ENCODE measurements around the gene RACGAP1.

Gene RACGAP1

DNA sequence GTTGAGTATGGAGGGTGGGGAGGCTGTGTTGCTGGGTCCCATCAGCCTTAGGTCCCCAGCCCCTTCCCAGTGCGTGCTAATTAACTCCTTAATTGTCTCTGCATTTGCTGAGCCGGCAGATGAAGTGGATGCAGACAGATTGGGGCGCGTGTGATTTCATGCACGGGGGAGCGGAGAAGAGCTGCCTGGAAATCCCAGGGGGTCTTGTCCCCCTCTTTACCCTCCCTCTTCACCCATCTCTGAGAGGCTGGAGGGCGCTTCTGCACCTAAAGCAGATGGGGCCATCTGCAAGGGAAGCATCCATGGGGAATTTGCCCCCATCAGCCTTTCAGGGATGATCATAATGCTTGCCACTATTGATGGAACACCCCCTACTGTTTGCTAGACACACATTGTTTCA, 27.7 kb upstream of the RACGAP1 start:
- no peak overlapping the region for H3K23ac ChIP-seq (ENCODE audit: low read depth, low read length, poor library complexity)
- no peak overlapping the region for H4K8ac ChIP-seq (ENCODE audit: low read depth, low read length)
- H3K27ac ChIP-seq (replicated peaks; ENCODE audit: low read length) = no peak overlapping the region
- H3K4me3 ChIP-seq (ENCODE audit: low read length in 2 of 2) = no peak overlapping the region
- no peak overlapping the region for H3K9ac ChIP-seq (ENCODE audit: low read depth, low read length, poor library complexity)
- H2BK120ac ChIP-seq (ENCODE audit: low read depth, low read length) = no peak overlapping the region
- H2AFZ ChIP-seq (ENCODE audit: low read length) = no peak overlapping the region
- peaks cover 1% of the 10 kb centered on the region for H3K79me1 ChIP-seq (ENCODE audit: low read depth, low read length)
- no peak overlapping the region for H3K14ac ChIP-seq (ENCODE audit: low read length)
- no peak overlapping the region for H3K4ac ChIP-seq (ENCODE audit: low read length)
- DNase-seq (ENCODE audit: low spot score) = no peak
- no peak overlapping the region for H2BK5ac ChIP-seq (ENCODE audit: low read length)
- H4K91ac ChIP-seq (ENCODE audit: low read depth, low read length, poor library complexity) = no peak overlapping the region
- peaks cover 0 to 46% (median 21%) of the 10 kb centered on the region in 3 experiments for H3K27me3 ChIP-seq (ENCODE audit: control insufficient read depth in 3 of 3, insufficient read depth in 3 of 3, low read depth in 1 of 3, low read length in 3 of 3)
- H3K4me2 ChIP-seq (ENCODE audit: insufficient read depth, low read length, poor library complexity, severe bottlenecking) = no peak overlapping the region
- H2BK15ac ChIP-seq (ENCODE audit: low read length) = no peak overlapping the region
- H3K9me3 ChIP-seq (replicated peaks in 1 of 2; ENCODE audit: control insufficient read depth in 2 of 2, insufficient read depth in 1 of 2, low read depth in 1 of 2, low read length in 2 of 2) = no peaks in the 10 kb centered on the region
- no peak overlapping the region for H2AK5ac ChIP-seq (ENCODE audit: low read depth, low read length)
- no peak overlapping the region for H2BK12ac ChIP-seq (ENCODE audit: low read length)
- H3K4me1 ChIP-seq (ENCODE audit: control insufficient read depth in 2 of 2, insufficient read depth in 1 of 2, low read depth in 1 of 2, low read length in 2 of 2) = peaks cover 17 to 20% of the 10 kb centered on the region in 2 donors
- no CpG with 5 or more reads among the region's 7 CpGs for WGBS, 2 donors (ENCODE audit: extremely low coverage in 2 of 2, insufficient read length in 2 of 2, insufficient replicate concordance in 1 of 2)
- no peaks in the 10 kb centered on the region for H3K36me3 ChIP-seq (replicated peaks in 1 of 2; ENCODE audit: control insufficient read depth in 2 of 2, insufficient read depth in 2 of 2, low read length in 2 of 2)
- no peak overlapping the region for H3K18ac ChIP-seq (ENCODE audit: low read length)

DNA sequence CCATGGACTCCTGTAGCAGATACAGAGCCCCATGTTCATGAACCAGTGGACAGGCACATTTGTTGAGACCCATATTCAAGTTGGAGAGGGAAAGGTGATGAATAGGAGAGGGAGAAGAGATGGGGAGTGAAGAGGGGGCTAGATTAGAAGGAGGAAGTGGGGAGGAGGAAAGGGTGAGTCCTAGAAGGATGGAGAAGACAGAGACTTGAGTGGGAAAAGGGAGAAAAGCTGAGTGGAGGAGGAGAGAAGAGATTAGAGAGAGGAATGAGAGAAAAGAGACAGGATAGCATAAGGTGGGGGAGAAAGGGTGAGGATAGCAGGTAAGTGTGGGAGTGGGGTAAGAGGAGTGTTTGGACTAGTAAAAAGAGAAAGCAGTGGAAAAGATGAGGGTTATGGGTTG, 27.2 kb upstream of the RACGAP1 start:
- H3K4me3 ChIP-seq (ENCODE audit: low read length in 2 of 2) = no peak overlapping the region
- H2AFZ ChIP-seq (ENCODE audit: low read length) = no peak overlapping the region
- H3K27me3 ChIP-seq (ENCODE audit: control insufficient read depth in 3 of 3, insufficient read depth in 3 of 3, low read depth in 1 of 3, low read length in 3 of 3) = peaks cover 0 to 50% (median 21%) of the 10 kb centered on the region in 3 experiments

DNA sequence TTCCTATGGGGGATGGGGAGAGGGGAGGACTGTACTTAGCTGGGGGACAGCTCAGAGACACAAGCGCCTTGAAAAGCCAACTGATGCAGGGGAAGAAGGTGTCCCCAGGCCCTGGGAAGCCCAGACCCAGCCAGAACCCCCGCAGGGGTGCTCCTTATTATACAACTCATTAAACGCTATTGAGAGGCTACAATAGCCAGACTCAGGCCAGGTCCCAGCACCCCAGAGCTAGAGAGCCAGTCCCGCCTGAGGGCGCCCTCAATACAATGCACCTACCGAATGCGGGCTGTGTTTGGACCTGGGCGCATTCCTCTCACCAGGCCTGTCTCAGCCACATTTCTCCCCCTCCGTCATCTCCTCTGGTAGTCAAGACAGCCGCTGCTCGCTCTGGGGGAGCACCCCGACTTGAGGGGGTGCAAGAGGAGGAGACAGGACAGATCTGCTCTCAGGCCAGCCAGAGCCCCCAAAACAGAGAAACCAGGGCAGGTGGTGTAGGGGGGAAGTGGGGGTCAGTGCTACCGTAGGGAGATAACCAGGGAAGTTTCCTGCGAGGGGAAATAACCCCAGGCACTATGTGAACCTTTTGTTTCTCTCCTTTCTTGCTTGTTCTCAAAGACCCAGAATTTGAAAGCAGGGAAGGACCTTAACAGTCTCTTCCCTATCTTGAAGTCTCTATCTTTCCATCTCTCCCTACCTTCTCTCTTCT, 26.0 kb upstream of the RACGAP1 start:
- DNase-seq (ENCODE audit: low spot score) = no peak
- Histone ChIP-seq H3K27me3 (ENCODE audit: control insufficient read depth in 3 of 3, insufficient read depth in 3 of 3, low read depth in 1 of 3, low read length in 3 of 3) (peaks cover 0 to 45% (median 11%) of the 10 kb centered on the region in 3 experiments), H2AFZ (ENCODE audit: low read length) (peak overlapping the region; percentile 96), H3K9me3 (replicated peaks in 1 of 2; ENCODE audit: control insufficient read depth in 2 of 2, insufficient read depth in 1 of 2, low read depth in 1 of 2, low read length in 2 of 2) (no peaks in the 10 kb centered on the region), H3K4me3 (ENCODE audit: low read length in 2 of 2) (no peak overlapping the region), H3K4me1 (ENCODE audit: control insufficient read depth in 2 of 2, insufficient read depth in 1 of 2, low read depth in 1 of 2, low read length in 2 of 2) (peaks cover 11 to 14% of the 10 kb centered on the region in 2 donors), H4K91ac (ENCODE audit: low read depth, low read length, poor library complexity) (no peak overlapping the region), H3K14ac (ENCODE audit: low read length) (peak overlapping the region; percentile 58), H3K79me1 (ENCODE audit: low read depth, low read length) (no peaks in the 10 kb centered on the region), H3K4me2 (ENCODE audit: insufficient read depth, low read length, poor library complexity, severe bottlenecking) (no peak overlapping the region), H2AK5ac (ENCODE audit: low read depth, low read length) (peak overlapping the region; percentile 57), H3K27ac (replicated peaks; ENCODE audit: low read length) (no peak overlapping the region), H2BK12ac (ENCODE audit: low read length) (no peak overlapping the region), H2BK15ac (ENCODE audit: low read length) (peak overlapping the region; percentile 99), H2BK5ac (ENCODE audit: low read length) (peak overlapping the region; percentile 72), H3K18ac (ENCODE audit: low read length) (peak overlapping the region; percentile 91), H3K9ac (ENCODE audit: low read depth, low read length, poor library complexity) (no peak overlapping the region), H3K23ac (ENCODE audit: low read depth, low read length, poor library complexity) (no peak overlapping the region), H3K4ac (ENCODE audit: low read length) (no peak overlapping the region), H2BK120ac (ENCODE audit: low read depth, low read length) (peak overlapping the region; percentile 43), H3K36me3 (replicated peaks in 1 of 2; ENCODE audit: control insufficient read depth in 2 of 2, insufficient read depth in 2 of 2, low read length in 2 of 2) (no peaks in the 10 kb centered on the region), H4K8ac (ENCODE audit: low read depth, low read length) (no peak overlapping the region)
- no CpG with 5 or more reads among the region's 14 CpGs for WGBS, 2 donors (ENCODE audit: extremely low coverage in 2 of 2, insufficient read length in 2 of 2, insufficient replicate concordance in 1 of 2)

More for the DNA sequence above, 27.2 kb upstream of the RACGAP1 start:
- Histone ChIP-seq H3K4ac (ENCODE audit: low read length) (no peak overlapping the region), H3K23ac (ENCODE audit: low read depth, low read length, poor library complexity) (no peak overlapping the region), H2BK12ac (ENCODE audit: low read length) (no peak overlapping the region), H2BK15ac (ENCODE audit: low read length) (no peak overlapping the region), H3K36me3 (replicated peaks in 1 of 2; ENCODE audit: control insufficient read depth in 2 of 2, insufficient read depth in 2 of 2, low read length in 2 of 2) (no peaks in the 10 kb centered on the region), H3K14ac (ENCODE audit: low read length) (no peak overlapping the region), H3K4me1 (ENCODE audit: control insufficient read depth in 2 of 2, insufficient read depth in 1 of 2, low read depth in 1 of 2, low read length in 2 of 2) (peaks cover 17 to 20% of the 10 kb centered on the region in 2 donors), H3K27ac (replicated peaks; ENCODE audit: low read length) (no peak overlapping the region), H4K91ac (ENCODE audit: low read depth, low read length, poor library complexity) (no peak overlapping the region), H3K9ac (ENCODE audit: low read depth, low read length, poor library complexity) (no peak overlapping the region), H3K4me2 (ENCODE audit: insufficient read depth, low read length, poor library complexity, severe bottlenecking) (no peak overlapping the region), H2AK5ac (ENCODE audit: low read depth, low read length) (no peak overlapping the region), H2BK5ac (ENCODE audit: low read length) (no peak overlapping the region), H3K18ac (ENCODE audit: low read length) (no peak overlapping the region), H2BK120ac (ENCODE audit: low read depth, low read length) (no peak overlapping the region), H3K79me1 (ENCODE audit: low read depth, low read length) (peaks cover 1% of the 10 kb centered on the region), H4K8ac (ENCODE audit: low read depth, low read length) (no peak overlapping the region), H3K9me3 (replicated peaks in 1 of 2; ENCODE audit: control insufficient read depth in 2 of 2, insufficient read depth in 1 of 2, low read depth in 1 of 2, low read length in 2 of 2) (no peaks in the 10 kb centered on the region)
- no peak for DNase-seq (ENCODE audit: low spot score)

DNA sequence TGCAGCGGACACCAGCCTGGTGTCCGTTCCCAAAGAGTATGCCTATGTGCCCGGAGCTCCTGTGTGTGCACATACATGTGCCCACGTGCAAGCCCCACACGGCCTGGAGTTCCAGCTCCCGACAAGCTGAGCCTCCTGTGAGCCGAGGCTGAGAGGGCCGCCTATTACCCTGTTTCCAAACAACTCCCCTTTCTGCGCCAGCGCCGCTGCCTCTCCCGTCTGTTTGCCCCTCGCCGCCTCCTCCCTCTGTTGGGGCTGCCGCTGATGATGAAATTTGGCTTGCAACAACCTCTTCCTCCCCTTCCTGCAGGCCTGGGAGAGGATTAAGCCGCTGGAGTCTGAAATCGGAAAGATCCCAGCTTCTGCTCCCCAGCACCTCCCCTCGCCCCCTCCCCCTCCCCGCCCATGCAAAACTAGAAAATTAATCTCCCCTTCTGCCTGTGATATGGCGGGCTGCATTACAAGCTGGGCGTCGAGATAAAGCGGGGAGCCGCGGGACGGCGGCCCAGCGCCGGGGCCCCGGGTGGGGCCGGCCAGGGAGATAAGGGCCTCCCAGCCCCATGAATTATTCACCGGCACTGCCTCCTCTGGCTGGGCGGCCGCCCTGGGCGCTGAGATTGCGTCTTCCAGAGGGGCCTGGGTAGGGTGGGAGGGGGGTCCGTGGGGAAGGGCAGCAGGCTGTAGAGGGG, 25.3 kb upstream of the RACGAP1 start:
- Histone ChIP-seq H3K4me1 (ENCODE audit: control insufficient read depth in 2 of 2, insufficient read depth in 1 of 2, low read depth in 1 of 2, low read length in 2 of 2) (peaks cover 11 to 14% of the 10 kb centered on the region in 2 donors), H3K27me3 (ENCODE audit: control insufficient read depth in 3 of 3, insufficient read depth in 3 of 3, low read depth in 1 of 3, low read length in 3 of 3) (peaks cover 0 to 38% (median 9%) of the 10 kb centered on the region in 3 experiments), H3K18ac (ENCODE audit: low read length) (peak overlapping the region; percentile 89), H3K4me2 (ENCODE audit: insufficient read depth, low read length, poor library complexity, severe bottlenecking) (peak overlapping the region; percentile 23), H3K36me3 (replicated peaks in 1 of 2; ENCODE audit: control insufficient read depth in 2 of 2, insufficient read depth in 2 of 2, low read length in 2 of 2) (no peaks in the 10 kb centered on the region), H3K4ac (ENCODE audit: low read length) (no peak overlapping the region), H3K27ac (replicated peaks; ENCODE audit: low read length) (peak overlapping the region; percentile 15), H2AFZ (ENCODE audit: low read length) (peak overlapping the region; percentile 96), H2BK5ac (ENCODE audit: low read length) (peak overlapping the region; percentile 78), H3K23ac (ENCODE audit: low read depth, low read length, poor library complexity) (peak overlapping the region; percentile 2), H2AK5ac (ENCODE audit: low read depth, low read length) (peak overlapping the region; percentile 10), H4K91ac (ENCODE audit: low read depth, low read length, poor library complexity) (no peak overlapping the region), H3K14ac (ENCODE audit: low read length) (no peak overlapping the region), H3K9ac (ENCODE audit: low read depth, low read length, poor library complexity) (peak overlapping the region; percentile 55), H3K79me1 (ENCODE audit: low read depth, low read length) (no peaks in the 10 kb centered on the region), H3K4me3 (ENCODE audit: low read length in 2 of 2) (peak overlapping the region; percentile 17 to 23), H4K8ac (ENCODE audit: low read depth, low read length) (peak overlapping the region; percentile 56), H2BK12ac (ENCODE audit: low read length) (peak overlapping the region; percentile 93), H2BK120ac (ENCODE audit: low read depth, low read length) (no peak overlapping the region), H2BK15ac (ENCODE audit: low read length) (peak overlapping the region; percentile 74), H3K9me3 (replicated peaks in 1 of 2; ENCODE audit: control insufficient read depth in 2 of 2, insufficient read depth in 1 of 2, low read depth in 1 of 2, low read length in 2 of 2) (no peaks in the 10 kb centered on the region)
- no peak for DNase-seq (ENCODE audit: low spot score)
- WGBS, 2 donors (ENCODE audit: extremely low coverage in 2 of 2, insufficient read length in 2 of 2, insufficient replicate concordance in 1 of 2) = no CpG with 5 or more reads among the region's 37 CpGs
